Chondrocyte (in vitro differentiated cells): ENCODE data around the gene CYFIP1. TPM values are rescaled to one million over a fixed set of nuclear protein-coding genes. Genes with fewer than 3 reads are reported as not detected.

Experiments
- DNase-seq: peaks from one replicate; pipeline ENCODE4 v3.0.0; 2021; ENCODE audit warnings: mixed read lengths, low spot score
- H3K27ac Mint-ChIP-seq: one replicate; pipeline ENCODE4 v1.8.0; 2021; ENCODE audit warnings: mild to moderate bottlenecking, moderate library complexity, mixed read lengths; ENCODE audit not compliant: unreplicated experiment
- H3K27me3 Mint-ChIP-seq: 2 replicates; pipeline ENCODE4 v1.8.0; 2021; ENCODE audit warnings: low read depth, mixed read lengths
- H3K36me3 Mint-ChIP-seq: 2 replicates; pipeline ENCODE4 v1.8.0; 2021; ENCODE audit warnings: low read depth, mixed read lengths
- H3K4me1 Mint-ChIP-seq: 2 replicates; pipeline ENCODE4 v1.8.0; 2021; ENCODE audit warnings: low read depth, mild to moderate bottlenecking, mixed read lengths
- H3K4me3 Mint-ChIP-seq: one replicate; pipeline ENCODE4 v1.8.0; 2021; ENCODE audit warnings: mild to moderate bottlenecking, moderate library complexity, mixed read lengths; ENCODE audit not compliant: unreplicated experiment
- H3K9me3 Mint-ChIP-seq: 2 replicates; pipeline ENCODE4 v1.8.0; 2021; ENCODE audit warnings: low read depth, mixed read lengths
- total RNA-seq: library from RNA; stranded (reverse); gene quantifications from 3 replicates; pipeline ENCODE4 v1.2.1, GENCODE V29; 2021
- TF ChIP-seq, protein P1 (sequence below): fragments of 200-600 bp; sonication (generic); IDR thresholded peaks from 2 replicates; pipeline ENCODE4 v1.5.0; 2021; ENCODE audit warnings: antibody characterized with exemption, mild to moderate bottlenecking, moderate library complexity

Gene CYFIP1
- total RNA-seq, 1 donor from 2014 or later = 98.5 TPM

DNA sequence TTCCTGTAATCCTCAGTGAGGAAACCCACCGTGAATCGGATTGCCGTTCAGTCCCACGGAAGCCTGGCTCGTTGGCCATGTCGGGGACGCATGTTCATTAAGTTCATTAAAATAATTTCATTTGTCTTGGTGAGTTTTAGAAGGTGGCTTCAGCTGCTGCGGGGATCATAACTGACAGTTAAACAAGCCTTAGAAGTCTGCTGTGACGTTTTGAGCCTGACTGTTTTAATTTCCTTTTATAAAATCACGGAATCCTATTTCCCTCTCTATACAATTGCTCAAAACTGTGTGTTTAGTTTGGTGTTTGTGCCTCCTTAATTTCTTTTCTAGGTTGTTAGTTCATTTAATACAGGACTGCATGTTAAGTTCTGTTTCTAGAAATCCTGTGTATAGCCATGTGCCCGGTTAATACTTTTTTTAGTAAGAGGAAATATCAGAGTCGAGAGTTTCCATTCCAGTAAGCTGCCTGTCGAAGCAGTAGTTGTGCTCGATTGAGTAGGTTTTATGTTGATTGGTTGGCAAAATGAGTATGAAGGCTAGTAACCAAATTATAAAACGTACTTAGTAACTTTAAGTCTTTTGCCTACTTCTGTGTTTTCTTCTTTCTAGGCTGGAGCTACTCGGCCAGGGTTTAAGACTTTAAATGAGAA, 141.0 kb downstream of the CYFIP1 start:
- H3K36me3 Mint-ChIP-seq = no peaks in the 10 kb centered on the region

GRCh38 chr15:22838292-22839042, 141.7 kb downstream of the CYFIP1 start, which contains the start of gene NIPA2:
TSS of gene NIPA2 (plus strand) at chr15:22838666. CDS start at chr15:22851732, 13,066 bp downstream.
- no peaks in the 10 kb centered on the region for H3K9me3 Mint-ChIP-seq
- peaks cover 31% of the 10 kb centered on the region for H3K4me1 Mint-ChIP-seq
- no peaks in the 10 kb centered on the region for H3K27me3 Mint-ChIP-seq
- peak; percentile 99 for DNase-seq
- H3K27ac Mint-ChIP-seq = peak within 1 kb of the TSS; percentile 95
- TF ChIP-seq, protein P1, sequence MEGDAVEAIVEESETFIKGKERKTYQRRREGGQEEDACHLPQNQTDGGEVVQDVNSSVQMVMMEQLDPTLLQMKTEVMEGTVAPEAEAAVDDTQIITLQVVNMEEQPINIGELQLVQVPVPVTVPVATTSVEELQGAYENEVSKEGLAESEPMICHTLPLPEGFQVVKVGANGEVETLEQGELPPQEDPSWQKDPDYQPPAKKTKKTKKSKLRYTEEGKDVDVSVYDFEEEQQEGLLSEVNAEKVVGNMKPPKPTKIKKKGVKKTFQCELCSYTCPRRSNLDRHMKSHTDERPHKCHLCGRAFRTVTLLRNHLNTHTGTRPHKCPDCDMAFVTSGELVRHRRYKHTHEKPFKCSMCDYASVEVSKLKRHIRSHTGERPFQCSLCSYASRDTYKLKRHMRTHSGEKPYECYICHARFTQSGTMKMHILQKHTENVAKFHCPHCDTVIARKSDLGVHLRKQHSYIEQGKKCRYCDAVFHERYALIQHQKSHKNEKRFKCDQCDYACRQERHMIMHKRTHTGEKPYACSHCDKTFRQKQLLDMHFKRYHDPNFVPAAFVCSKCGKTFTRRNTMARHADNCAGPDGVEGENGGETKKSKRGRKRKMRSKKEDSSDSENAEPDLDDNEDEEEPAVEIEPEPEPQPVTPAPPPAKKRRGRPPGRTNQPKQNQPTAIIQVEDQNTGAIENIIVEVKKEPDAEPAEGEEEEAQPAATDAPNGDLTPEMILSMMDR = peak; percentile 56
- no peaks in the 10 kb centered on the region for H3K36me3 Mint-ChIP-seq
- H3K4me3 Mint-ChIP-seq = peak within 1 kb of the TSS; percentile 83

More for the DNA sequence above, 141.0 kb downstream of the CYFIP1 start:
- peak overlapping the region; percentile 83 for H3K4me3 Mint-ChIP-seq
- H3K27ac Mint-ChIP-seq = peak overlapping the region; percentile 95
- H3K4me1 Mint-ChIP-seq = peaks cover 31% of the 10 kb centered on the region
- H3K27me3 Mint-ChIP-seq = no peaks in the 10 kb centered on the region
- no peak for DNase-seq
- no peaks in the 10 kb centered on the region for H3K9me3 Mint-ChIP-seq
- TF ChIP-seq, protein P1 = no peak

DNA sequence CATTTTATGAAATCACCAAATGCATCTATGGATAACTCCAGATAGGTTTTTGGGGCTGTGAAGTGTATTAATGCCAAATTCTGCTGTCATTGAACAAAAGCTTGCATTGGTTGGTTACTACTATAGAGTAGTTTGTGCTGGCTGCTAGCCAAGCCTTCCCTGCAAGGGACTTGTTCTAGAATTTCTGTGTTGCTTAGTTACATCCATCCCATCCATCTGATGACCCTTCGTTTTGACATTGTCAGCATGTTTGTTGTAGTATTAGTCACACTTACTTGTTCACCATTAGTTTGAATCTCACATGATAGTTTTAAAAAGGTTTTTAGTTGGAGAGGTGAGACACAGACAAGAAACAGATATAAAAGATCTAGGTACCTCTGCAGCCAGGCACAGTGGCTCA, 148.7 kb downstream of the CYFIP1 start:
- peaks cover 3% of the 10 kb centered on the region for H3K36me3 Mint-ChIP-seq
- no peaks in the 10 kb centered on the region for H3K27me3 Mint-ChIP-seq
- peaks cover 3% of the 10 kb centered on the region for H3K4me1 Mint-ChIP-seq
- H3K4me3 Mint-ChIP-seq = no peak overlapping the region
- H3K9me3 Mint-ChIP-seq = peaks cover 3% of the 10 kb centered on the region
- TF ChIP-seq, protein P1 = no peak
- H3K27ac Mint-ChIP-seq = no peak overlapping the region
- no peak for DNase-seq

DNA sequence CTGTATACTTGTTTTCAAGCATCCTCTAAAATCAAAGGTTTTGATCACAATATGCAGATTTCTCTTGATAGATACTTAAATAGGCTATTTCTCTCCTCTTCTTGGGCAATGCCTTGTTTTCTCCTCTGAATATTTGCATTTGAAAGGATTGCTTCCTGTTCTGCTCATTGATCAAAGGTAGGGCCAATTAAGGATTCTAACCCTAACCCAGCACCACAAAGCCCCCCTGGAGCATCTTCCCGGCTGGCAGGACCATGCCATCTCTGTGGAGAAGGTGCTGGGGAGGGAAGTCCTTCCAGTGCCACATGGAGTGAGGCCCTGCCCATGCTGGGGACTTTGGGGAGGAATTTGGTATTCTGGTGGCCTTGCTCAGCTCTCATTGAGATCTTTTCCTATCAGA, 153.0 kb downstream of the CYFIP1 start:
- Mint-ChIP-seq H3K36me3 (peaks cover 19% of the 10 kb centered on the region), H3K27ac (no peak overlapping the region)
- TF ChIP-seq, protein P1 = no peak

GRCh38 chr15:22823495-22824128, 156.6 kb downstream of the CYFIP1 start:
- Mint-ChIP-seq H3K9me3 (no peaks in the 10 kb centered on the region), H3K4me1 (no peaks in the 10 kb centered on the region), H3K27me3 (no peaks in the 10 kb centered on the region), H3K4me3 (no peak overlapping the region), H3K27ac (no peak overlapping the region), H3K36me3 (peaks cover 26% of the 10 kb centered on the region)
- DNase-seq = no peak
- TF ChIP-seq, protein P1 = no peak

More for the DNA sequence above, 153.0 kb downstream of the CYFIP1 start:
- DNase-seq = no peak
- H3K9me3 Mint-ChIP-seq = no peaks in the 10 kb centered on the region
- H3K4me1 Mint-ChIP-seq = peaks cover 3% of the 10 kb centered on the region
- H3K4me3 Mint-ChIP-seq = no peak overlapping the region
- no peaks in the 10 kb centered on the region for H3K27me3 Mint-ChIP-seq
